ENCODE results near the gene RMDN2.
A peak's percentile ranks its signal among the peaks of the same experiment; 100 is the strongest.

Gene RMDN2

GRCh38 chr2:38045811-38046210 is 120.7 kb downstream of the RMDN2 start:
- in situ Hi-C loops (cut with HindIII; ENCODE audit: low pct_ligation_motif_present, low sequenced_read_pairs) = no loop called here
- Histone ChIP-seq H3K27ac (no peak overlapping the region), H3K36me3 (replicated peaks) (no peaks in the 10 kb centered on the region), H3K27me3 (replicated peaks) (no peaks in the 10 kb centered on the region), H3K4me3 (ENCODE audit: low read depth, low read length) (no peak overlapping the region)
- DNase-seq = peak; percentile 51
- no peak for TF ChIP-seq CTCF (IDR thresholded peaks at IDR 0.05; ENCODE audit: low read depth, low read length, missing control alignments)

- no peak for DNase-seq
- Histone ChIP-seq H3K4me3 (ENCODE audit: low read depth, low read length) (no peak overlapping the region), H3K27me3 (replicated peaks) (no peaks in the 10 kb centered on the region), H3K36me3 (replicated peaks) (no peaks in the 10 kb centered on the region), H3K27ac (no peak overlapping the region)
- in situ Hi-C loops (cut with HindIII; ENCODE audit: low pct_ligation_motif_present, low sequenced_read_pairs) = no loop called here
- TF ChIP-seq CTCF (IDR thresholded peaks at IDR 0.05; ENCODE audit: low read depth, low read length, missing control alignments) = no peak
These were observed 131.1 kb downstream of the RMDN2 start for GRCh38 chr2:38056216-38056615.

- no peaks in the 10 kb centered on the region for H3K36me3 ChIP-seq (replicated peaks)
- no peak overlapping the region for H3K27ac ChIP-seq
- TF ChIP-seq CTCF (IDR thresholded peaks at IDR 0.05; ENCODE audit: low read depth, low read length, missing control alignments) = no peak
- in situ Hi-C loops (cut with HindIII; ENCODE audit: low pct_ligation_motif_present, low sequenced_read_pairs) = no loop called here
- no peak overlapping the region for H3K4me3 ChIP-seq (ENCODE audit: low read depth, low read length)
- H3K27me3 ChIP-seq (replicated peaks) = no peaks in the 10 kb centered on the region
- no peak for DNase-seq
These were observed 132.7 kb downstream of the RMDN2 start for GRCh38 chr2:38057651-38058410.

- in situ Hi-C loops (cut with HindIII; ENCODE audit: low pct_ligation_motif_present, low sequenced_read_pairs) = no loop called here
- DNase-seq = no peak
- TF ChIP-seq CTCF (IDR thresholded peaks at IDR 0.05; ENCODE audit: low read depth, low read length, missing control alignments) = no peak
- Histone ChIP-seq H3K36me3 (replicated peaks) (no peaks in the 10 kb centered on the region), H3K4me3 (ENCODE audit: low read depth, low read length) (no peak overlapping the region), H3K27ac (no peak overlapping the region), H3K27me3 (replicated peaks) (no peaks in the 10 kb centered on the region)
These were observed 135.3 kb downstream of the RMDN2 start for GRCh38 chr2:38060236-38061018.

- H3K4me3 ChIP-seq (ENCODE audit: low read depth, low read length) = no peak overlapping the region
- no peak overlapping the region for H3K27ac ChIP-seq
- in situ Hi-C loops (cut with HindIII; ENCODE audit: low pct_ligation_motif_present, low sequenced_read_pairs) = no loop called here
- no peaks in the 10 kb centered on the region for H3K27me3 ChIP-seq (replicated peaks)
- DNase-seq = peak; percentile 32
- no peaks in the 10 kb centered on the region for H3K36me3 ChIP-seq (replicated peaks)
- no peak for TF ChIP-seq CTCF (IDR thresholded peaks at IDR 0.05; ENCODE audit: low read depth, low read length, missing control alignments)
These were observed 139.9 kb downstream of the RMDN2 start for GRCh38 chr2:38064801-38065501.
